CD14-positive monocyte (primary cell): Measurements from ENCODE around the gene CA6. TPM values are rescaled to one million over a fixed set of nuclear protein-coding genes. Genes with fewer than 3 reads are reported as not detected.

Experiments
- DNase-seq, 3 donors: peaks; one replicate each; pipeline ENCODE4 v3.0.0-alpha.2; 2011 to 2022
- H2AFZ ChIP-seq: 2 replicates; pipeline ENCODE4 v1.6.0; 2012; ENCODE audit warnings: mild to moderate bottlenecking, low read depth, low read length, inconsistent platforms; ENCODE audit not compliant: insufficient read depth, poor library complexity, severe bottlenecking
- H3K27ac ChIP-seq, 2 donors: 1 replicate in 1 of 2; 2 replicates in 1 of 2; pipeline ENCODE4 v1.5.1; 2012 to 2013; ENCODE audit warnings: low read length in 2 of 2, control low read depth in 1 of 2, inconsistent platforms in 1 of 2, low read depth in 1 of 2, mild to moderate bottlenecking in 1 of 2
- H3K27me3 ChIP-seq, 2 donors: one replicate each; pipeline versions ENCODE4 v1.6.0 to v1.6.1; 2011 to 2013; ENCODE audit warnings: low read length in 2 of 2; ENCODE audit not compliant: control insufficient read depth in 2 of 2, insufficient read depth in 2 of 2
- H3K36me3 ChIP-seq, 2 donors: replicated peaks in 1 of 2; 1 replicate in 1 of 2; 2 replicates in 1 of 2; pipeline versions ENCODE4 v1.5.1 to v1.6.1; 2012 to 2013; ENCODE audit warnings: low read length in 2 of 2, control low read depth in 1 of 2, inconsistent platforms in 1 of 2, mild to moderate bottlenecking in 1 of 2; ENCODE audit not compliant: insufficient read depth in 2 of 2, control insufficient read depth in 1 of 2
- H3K4me1 ChIP-seq, 2 donors: 1 replicate in 1 of 2; 2 replicates in 1 of 2; pipeline versions ENCODE4 v1.5.1 to v1.6.1; 2012 to 2013; ENCODE audit warnings: low read length in 2 of 2, control low read depth in 1 of 2, inconsistent platforms in 1 of 2, mild to moderate bottlenecking in 1 of 2, moderate library complexity in 1 of 2; ENCODE audit not compliant: insufficient read depth in 2 of 2, control insufficient read depth in 1 of 2
- H3K4me2 ChIP-seq: replicated peaks from 2 replicates; pipeline ENCODE3; 2012; ENCODE audit warnings: low read length, moderate library complexity, mild to moderate bottlenecking; ENCODE audit not compliant: poor library complexity, severe bottlenecking; ENCODE audit errors: extremely low read depth
- H3K4me3 ChIP-seq, 3 experiments: fragments of 200-600 bp in 1 of 3; sonication (generic) in 1 of 3; replicated peaks in 1 of 3; 1 replicate in 2 of 3; 2 replicates in 1 of 3; pipeline ENCODE4 v1.5.1; 2011 to 2013; ENCODE audit warnings: low read length in 3 of 3, mild to moderate bottlenecking in 3 of 3, control low read depth in 2 of 3, low read depth in 2 of 3, inconsistent platforms in 1 of 3, moderate library complexity in 1 of 3
- H3K79me2 ChIP-seq: 2 replicates; pipeline ENCODE4 v1.6.0; 2012; ENCODE audit warnings: mild to moderate bottlenecking, control low read depth, inconsistent platforms, low read length, moderate library complexity; ENCODE audit not compliant: insufficient read depth
- H3K9ac ChIP-seq: 2 replicates; pipeline ENCODE4 v1.6.0; 2017; ENCODE audit warnings: low read length, mild to moderate bottlenecking; ENCODE audit not compliant: insufficient read depth, poor library complexity, severe bottlenecking
- H3K9me3 ChIP-seq, 2 donors: replicated peaks in 1 of 2; 1 replicate in 1 of 2; 2 replicates in 1 of 2; pipeline versions ENCODE4 v1.5.1 to v1.6.1; 2012 to 2013; ENCODE audit warnings: low read length in 2 of 2, control low read depth in 1 of 2; ENCODE audit not compliant: control insufficient read depth in 1 of 2, insufficient read depth in 1 of 2
- H4K20me1 ChIP-seq: 2 replicates; pipeline ENCODE4 v1.6.0; 2012; ENCODE audit warnings: mild to moderate bottlenecking, low read length, control low read depth, moderate library complexity; ENCODE audit not compliant: insufficient read depth
- H3K27ac Mint-ChIP-seq, 7 donors: one replicate each; pipeline ENCODE4 v1.8.0; 2020; ENCODE audit warnings: mild to moderate bottlenecking in 7 of 7, mixed read lengths in 7 of 7, moderate library complexity in 6 of 7, inconsistent platforms in 2 of 7
- H3K27me3 Mint-ChIP-seq, 3 donors: one replicate each; pipeline ENCODE4 v1.8.0; 2021 to 2022; ENCODE audit warnings: low read depth in 3 of 3, mild to moderate bottlenecking in 3 of 3, mixed read lengths in 3 of 3, moderate library complexity in 3 of 3, inconsistent platforms in 1 of 3
- H3K36me3 Mint-ChIP-seq, 2 donors: one replicate each; pipeline ENCODE4 v1.8.0; 2020; ENCODE audit warnings: mixed read lengths in 2 of 2, inconsistent platforms in 1 of 2, mild to moderate bottlenecking in 1 of 2
- H3K4me1 Mint-ChIP-seq: one replicate; pipeline ENCODE4 v1.8.0; 2020; ENCODE audit warnings: mild to moderate bottlenecking, mixed read lengths
- H3K4me3 Mint-ChIP-seq, 2 donors: one replicate each; pipeline ENCODE4 v1.8.0; 2020; ENCODE audit warnings: mild to moderate bottlenecking in 2 of 2, mixed read lengths in 2 of 2, moderate library complexity in 1 of 2
- H3K9me3 Mint-ChIP-seq, 7 donors: one replicate each; pipeline ENCODE4 v1.8.0; 2020 to 2022; ENCODE audit warnings: mixed read lengths in 7 of 7, mild to moderate bottlenecking in 6 of 7, moderate library complexity in 6 of 7, inconsistent platforms in 2 of 7
- WGBS: methylation state at CpG from one replicate; pipeline ENCODE4 v1.1.5; 2013; ENCODE audit warnings: missing lambda C conversion rate; ENCODE audit not compliant: insufficient coverage; 5-methylcytosine and 5-hydroxymethylcytosine counted together
- intact Hi-C, 2 donors: fragments of 100-400 bp; cut with micrococcal nuclease; formaldehyde crosslinking; loops; one replicate each; pipeline versions ENCODE4 v1.15.0 to v1.15.1; 2023
- polyA plus RNA-seq, 3 donors: library from polyadenylated mRNA; depleted of rRNA in 1 of 3; unstranded in 2 of 3; stranded (reverse) in 1 of 3; fragments of 300-500 nt in 2 of 3; fragments of >200 nt in 1 of 3; fragmentation: Illumina TruSeq in 2 of 3; gene quantifications; 1 replicate in 2 of 3; 2 replicates in 1 of 3; pipeline ENCODE4 v1.2.3, GENCODE V29; 2012 to 2021
- TF ChIP-seq, protein P1 (sequence below): fragments of 200-600 bp; IDR thresholded peaks from one replicate; pipeline ENCODE4 v1.8.0; 2022; ENCODE audit warnings: antibody characterized with exemption, mild to moderate bottlenecking

Gene CA6
- polyA plus RNA-seq, 3 donors, result not detected

DNA sequence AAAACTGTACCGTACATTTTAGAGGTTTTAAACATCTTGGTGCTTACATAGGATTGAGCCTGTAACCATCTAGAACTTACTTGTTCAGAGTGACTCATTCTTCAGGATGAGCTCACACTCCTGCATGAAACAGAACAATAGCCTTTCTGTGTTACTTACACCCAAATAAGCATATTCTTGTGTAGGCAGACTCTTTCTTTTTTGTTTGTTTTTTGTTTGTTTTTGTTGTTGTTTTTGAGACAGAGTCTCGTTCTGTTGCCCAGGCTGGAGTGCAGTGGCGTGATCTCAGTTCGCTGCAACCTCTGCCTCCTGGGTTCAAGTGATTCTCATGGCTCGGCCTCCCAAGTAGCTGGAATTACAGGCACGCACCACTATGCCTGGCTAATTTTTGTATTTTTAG, 3.8 kb upstream of the CA6 start:
- TF ChIP-seq, protein P1, sequence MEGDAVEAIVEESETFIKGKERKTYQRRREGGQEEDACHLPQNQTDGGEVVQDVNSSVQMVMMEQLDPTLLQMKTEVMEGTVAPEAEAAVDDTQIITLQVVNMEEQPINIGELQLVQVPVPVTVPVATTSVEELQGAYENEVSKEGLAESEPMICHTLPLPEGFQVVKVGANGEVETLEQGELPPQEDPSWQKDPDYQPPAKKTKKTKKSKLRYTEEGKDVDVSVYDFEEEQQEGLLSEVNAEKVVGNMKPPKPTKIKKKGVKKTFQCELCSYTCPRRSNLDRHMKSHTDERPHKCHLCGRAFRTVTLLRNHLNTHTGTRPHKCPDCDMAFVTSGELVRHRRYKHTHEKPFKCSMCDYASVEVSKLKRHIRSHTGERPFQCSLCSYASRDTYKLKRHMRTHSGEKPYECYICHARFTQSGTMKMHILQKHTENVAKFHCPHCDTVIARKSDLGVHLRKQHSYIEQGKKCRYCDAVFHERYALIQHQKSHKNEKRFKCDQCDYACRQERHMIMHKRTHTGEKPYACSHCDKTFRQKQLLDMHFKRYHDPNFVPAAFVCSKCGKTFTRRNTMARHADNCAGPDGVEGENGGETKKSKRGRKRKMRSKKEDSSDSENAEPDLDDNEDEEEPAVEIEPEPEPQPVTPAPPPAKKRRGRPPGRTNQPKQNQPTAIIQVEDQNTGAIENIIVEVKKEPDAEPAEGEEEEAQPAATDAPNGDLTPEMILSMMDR, result no peak
- no peak for DNase-seq
- Mint-ChIP-seq H3K4me3 (no peak overlapping the region), H3K9me3 (peaks cover 0 to 7% (median 3%) of the 10 kb centered on the region in 7 donors), H3K27me3 (peaks cover 0 to 7% (median 2%) of the 10 kb centered on the region in 3 donors), H3K27ac (no peak overlapping the region), H3K4me1 (peaks cover 35% of the 10 kb centered on the region), H3K36me3 (no peaks in the 10 kb centered on the region)
- H3K27me3 ChIP-seq, result no peaks in the 10 kb centered on the region
- H3K79me2 ChIP-seq, result no peaks in the 10 kb centered on the region
- intact Hi-C loops, result no loop called here
- no peaks in the 10 kb centered on the region for H4K20me1 ChIP-seq
- peaks cover 22 to 32% of the 10 kb centered on the region in 2 donors for H3K4me1 ChIP-seq
- 100% methylated on average over 2 of the region's 6 CpGs for WGBS
- H3K9ac ChIP-seq, result no peak overlapping the region
- no peak overlapping the region for H2AFZ ChIP-seq
- no peak overlapping the region for H3K27ac ChIP-seq
- H3K9me3 ChIP-seq, result no peaks in the 10 kb centered on the region
- no peak overlapping the region for H3K4me3 ChIP-seq
- no peak overlapping the region for H3K4me2 ChIP-seq
- no peaks in the 10 kb centered on the region for H3K36me3 ChIP-seq

DNA sequence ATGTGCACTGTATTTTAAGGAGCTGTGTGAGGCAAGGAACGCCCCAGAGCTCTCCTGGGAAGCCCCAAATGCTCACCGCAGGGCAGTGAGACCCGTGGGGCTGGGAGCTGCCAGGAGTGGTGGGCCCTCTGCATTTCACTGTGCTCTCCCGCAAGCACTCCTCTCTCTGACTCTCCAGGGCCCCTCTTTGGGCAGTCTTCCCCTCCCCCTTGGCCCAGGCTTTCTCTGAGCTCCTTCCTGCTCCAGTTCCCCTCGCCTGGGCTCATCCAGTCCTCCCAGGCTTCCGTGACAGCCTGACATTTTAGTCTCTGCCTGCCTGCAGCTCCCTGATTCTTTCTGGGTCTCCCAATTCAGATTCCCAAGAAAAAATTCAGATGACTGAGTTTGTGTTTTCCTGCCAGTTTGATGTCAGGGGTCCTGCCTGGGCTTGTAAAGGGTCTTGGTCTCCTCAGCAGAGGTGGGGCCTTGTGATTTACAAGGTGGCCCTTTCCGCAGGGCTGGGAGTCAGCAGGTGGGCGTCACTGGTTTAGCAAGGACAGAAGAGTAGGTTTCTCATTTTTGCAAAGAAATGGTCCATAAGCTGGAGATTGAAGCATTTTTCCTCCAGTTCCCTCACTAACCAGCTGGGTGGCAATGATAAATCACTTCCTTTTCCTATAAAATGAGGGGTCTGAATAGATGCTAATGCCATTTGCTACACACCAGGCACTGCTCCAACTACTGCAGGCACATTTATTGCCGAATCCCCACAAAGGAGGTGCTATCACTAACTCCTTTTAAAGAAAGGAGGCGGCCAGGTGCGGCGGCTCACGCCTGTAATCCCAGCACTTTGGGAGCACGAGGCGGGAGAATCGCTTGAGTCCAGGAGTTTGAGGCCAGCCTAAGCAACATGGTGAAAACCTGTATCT, 1.9 kb upstream of the CA6 start:
- Mint-ChIP-seq H3K27me3 (peaks cover 0 to 8% (median 2%) of the 10 kb centered on the region in 3 donors), H3K9me3 (peaks cover 0 to 10% (median 4%) of the 10 kb centered on the region in 7 donors), H3K27ac (no peak overlapping the region), H3K4me1 (peaks cover 38% of the 10 kb centered on the region), H3K36me3 (no peaks in the 10 kb centered on the region), H3K4me3 (no peak overlapping the region)
- DNase-seq, result no peak
- Histone ChIP-seq H3K27me3 (no peaks in the 10 kb centered on the region), H3K4me2 (no peak overlapping the region), H3K4me1 (peaks cover 17 to 32% of the 10 kb centered on the region in 2 donors), H4K20me1 (no peaks in the 10 kb centered on the region), H3K79me2 (no peaks in the 10 kb centered on the region), H2AFZ (no peak overlapping the region), H3K9ac (no peak overlapping the region), H3K27ac (no peak overlapping the region), H3K4me3 (no peak overlapping the region), H3K9me3 (no peaks in the 10 kb centered on the region), H3K36me3 (no peaks in the 10 kb centered on the region)
- intact Hi-C loops, result no loop called here
- TF ChIP-seq, protein P1, result no peak
- WGBS, result 70% methylated on average over 10 of the region's 16 CpGs
